WERI-Rb-1 (cell line): Measurements from ENCODE around the gene SH2D1B.
"Not testable (repeated sequence)": the region's sequence is repeated elsewhere in the genome, so short reads cannot be mapped to it uniquely, and the experiment has no call there.

ENCODE experiments used
- DNase-seq: peaks from one replicate; pipeline ENCODE4 v3.0.0-alpha.2; 2020
- H3K27ac ChIP-seq: fragments of 250-450 bp; sonication (Bioruptor Pico); 2 replicates; pipeline ENCODE4 v1.5.1; 2020; ENCODE audit warnings: mild to moderate bottlenecking, moderate library complexity
- H3K27me3 ChIP-seq: fragments of 250-450 bp; sonication (Bioruptor Pico); 2 replicates; pipeline ENCODE4 v1.5.1; 2021; ENCODE audit warnings: mild to moderate bottlenecking, low read depth, moderate library complexity; ENCODE audit not compliant: insufficient read depth, severe bottlenecking
- H3K36me3 ChIP-seq: fragments of 250-450 bp; sonication (Bioruptor Pico); 2 replicates; pipeline ENCODE4 v1.5.1; 2020; ENCODE audit warnings: mild to moderate bottlenecking, moderate library complexity
- H3K4me3 ChIP-seq: 2 replicates; pipeline ENCODE4 v1.5.1; 2011; ENCODE audit warnings: low read depth, mild to moderate bottlenecking, control low read depth, low read length
- H3K9me3 ChIP-seq: fragments of 250-450 bp; sonication (Bioruptor Pico); 2 replicates; pipeline ENCODE4 v1.5.1; 2021; ENCODE audit warnings: mild to moderate bottlenecking, moderate library complexity; ENCODE audit not compliant: severe bottlenecking
- CTCF ChIP-seq: IDR thresholded peaks from 2 replicates; pipeline ENCODE4 v1.5.1; 2011; ENCODE audit warnings: low read depth, mild to moderate bottlenecking, control low read depth, inconsistent platforms, low read length

SH2D1B gene

GRCh38 chr1:162353702-162354101, 58.2 kb downstream of the SH2D1B start:
- Histone ChIP-seq H3K36me3 (peaks cover 34% of the 10 kb centered on the region), H3K9me3 (no peaks in the 10 kb centered on the region), H3K27ac (no peak overlapping the region), H3K4me3 (no peak overlapping the region), H3K27me3 (no peaks in the 10 kb centered on the region)
- no peak for DNase-seq
- TF ChIP-seq CTCF = no peak

GRCh38 chr1:162353078-162353477, 58.9 kb downstream of the SH2D1B start:
- Histone ChIP-seq H3K36me3 (peaks cover 32% of the 10 kb centered on the region), H3K27ac (no peak overlapping the region), H3K4me3 (no peak overlapping the region), H3K27me3 (no peaks in the 10 kb centered on the region), H3K9me3 (no peaks in the 10 kb centered on the region)
- no peak for TF ChIP-seq CTCF
- no peak for DNase-seq

GRCh38 chr1:162351874-162352273, 60.1 kb downstream of the SH2D1B start:
- peaks cover 26% of the 10 kb centered on the region for H3K36me3 ChIP-seq
- not testable (repeated sequence) for H3K27ac ChIP-seq, H3K9me3 ChIP-seq, DNase-seq, H3K27me3 ChIP-seq, H3K4me3 ChIP-seq

- no peak overlapping the region for H3K27ac ChIP-seq
- DNase-seq = no peak
- peaks cover 25% of the 10 kb centered on the region for H3K36me3 ChIP-seq
- no peak overlapping the region for H3K4me3 ChIP-seq
- no peak for TF ChIP-seq CTCF
- H3K9me3 ChIP-seq = no peaks in the 10 kb centered on the region
- H3K27me3 ChIP-seq = no peaks in the 10 kb centered on the region
These were observed 60.6 kb downstream of the SH2D1B start for GRCh38 chr1:162351246-162351842.

- H3K4me3 ChIP-seq = no peak overlapping the region
- no peak for DNase-seq
- H3K36me3 ChIP-seq = peaks cover 11% of the 10 kb centered on the region
- TF ChIP-seq CTCF = no peak
- no peaks in the 10 kb centered on the region for H3K9me3 ChIP-seq
- no peaks in the 10 kb centered on the region for H3K27me3 ChIP-seq
- no peak overlapping the region for H3K27ac ChIP-seq
These were observed 62.2 kb downstream of the SH2D1B start for GRCh38 chr1:162349635-162350330.

- no peak for TF ChIP-seq CTCF
- H3K9me3 ChIP-seq = no peaks in the 10 kb centered on the region
- no peak overlapping the region for H3K27ac ChIP-seq
- no peaks in the 10 kb centered on the region for H3K27me3 ChIP-seq
- peaks cover 18% of the 10 kb centered on the region for H3K36me3 ChIP-seq
- no peak overlapping the region for H3K4me3 ChIP-seq
- no peak for DNase-seq
These were observed 64.7 kb downstream of the SH2D1B start for GRCh38 chr1:162347281-162347680.
